Effector memory CD4-positive, alpha-beta T cell (primary cell): ENCODE results near the gene MEI4.

ENCODE experiments used
- DNase-seq, 3 donors: peaks; one replicate each; pipeline ENCODE4 v3.0.0-alpha.2; 2020
- H3K27ac ChIP-seq: 2 replicates; pipeline ENCODE4 v1.7.0; 2013; ENCODE audit warnings: mild to moderate bottlenecking, low read length, moderate library complexity; ENCODE audit not compliant: insufficient read depth, poor library complexity, severe bottlenecking
- H3K27me3 ChIP-seq: replicated peaks from 2 replicates; pipeline ENCODE4 v1.7.0; 2013; ENCODE audit warnings: mild to moderate bottlenecking, low read length; ENCODE audit not compliant: insufficient read depth, control insufficient read depth, poor library complexity, severe bottlenecking
- H3K36me3 ChIP-seq: 2 replicates; pipeline ENCODE4 v1.7.0; 2013; ENCODE audit warnings: mild to moderate bottlenecking, low read length, moderate library complexity; ENCODE audit not compliant: control insufficient read depth, insufficient read depth
- H3K4me1 ChIP-seq: 2 replicates; pipeline ENCODE4 v1.7.0; 2013; ENCODE audit warnings: low read length, mild to moderate bottlenecking; ENCODE audit not compliant: control insufficient read depth, insufficient read depth, poor library complexity, severe bottlenecking
- H3K4me3 ChIP-seq: 2 replicates; pipeline ENCODE4 v1.7.0; 2013; ENCODE audit warnings: low read length, low read depth, mild to moderate bottlenecking; ENCODE audit not compliant: insufficient read depth, poor library complexity, severe bottlenecking
- H3K9me3 ChIP-seq: 2 replicates; pipeline ENCODE4 v1.7.0; 2013; ENCODE audit warnings: mild to moderate bottlenecking, low read length, moderate library complexity; ENCODE audit not compliant: control insufficient read depth

Gene MEI4

GRCh38 chr6:77834591-77834996 lies 181.8 kb downstream of the MEI4 start:
- no peaks in the 10 kb centered on the region for H3K4me1 ChIP-seq
- DNase-seq = no peak

GRCh38 chr6:77837034-77837784 lies 184.4 kb downstream of the MEI4 start:
- H3K9me3 ChIP-seq = no peaks in the 10 kb centered on the region
- no peaks in the 10 kb centered on the region for H3K27me3 ChIP-seq
- no peaks in the 10 kb centered on the region for H3K4me1 ChIP-seq
- DNase-seq = no peak
- no peak overlapping the region for H3K4me3 ChIP-seq
- H3K36me3 ChIP-seq = no peaks in the 10 kb centered on the region
- no peak overlapping the region for H3K27ac ChIP-seq

More at GRCh38 chr6:77834591-77834996, 181.8 kb downstream of the MEI4 start:
- H3K27ac ChIP-seq = no peak overlapping the region
- no peaks in the 10 kb centered on the region for H3K36me3 ChIP-seq
- no peak overlapping the region for H3K4me3 ChIP-seq
- no peaks in the 10 kb centered on the region for H3K9me3 ChIP-seq
- H3K27me3 ChIP-seq = no peaks in the 10 kb centered on the region

GRCh38 chr6:77839292-77839691 lies 186.5 kb downstream of the MEI4 start:
- Histone ChIP-seq H3K9me3 (no peaks in the 10 kb centered on the region), H3K27ac (no peak overlapping the region), H3K36me3 (no peaks in the 10 kb centered on the region), H3K4me1 (no peaks in the 10 kb centered on the region), H3K4me3 (no peak overlapping the region), H3K27me3 (no peaks in the 10 kb centered on the region)
- DNase-seq = no peak

- H3K9me3 ChIP-seq = no peaks in the 10 kb centered on the region
- no peaks in the 10 kb centered on the region for H3K36me3 ChIP-seq
- H3K4me1 ChIP-seq = no peaks in the 10 kb centered on the region
- no peak overlapping the region for H3K4me3 ChIP-seq
- H3K27ac ChIP-seq = no peak overlapping the region
- no peak for DNase-seq
- no peaks in the 10 kb centered on the region for H3K27me3 ChIP-seq
Observed at GRCh38 chr6:77844822-77845221, 192.0 kb downstream of the MEI4 start.

GRCh38 chr6:77853401-77853800 lies 200.6 kb downstream of the MEI4 start:
- no peak overlapping the region for H3K27ac ChIP-seq

GRCh38 chr6:77856391-77856790 lies 203.6 kb downstream of the MEI4 start:
- H3K4me1 ChIP-seq = no peaks in the 10 kb centered on the region
- H3K9me3 ChIP-seq = no peaks in the 10 kb centered on the region
- no peak overlapping the region for H3K27ac ChIP-seq
- no peaks in the 10 kb centered on the region for H3K36me3 ChIP-seq
- no peak for DNase-seq
- H3K4me3 ChIP-seq = no peak overlapping the region
- H3K27me3 ChIP-seq = no peaks in the 10 kb centered on the region

More at GRCh38 chr6:77853401-77853800, 200.6 kb downstream of the MEI4 start:
- Histone ChIP-seq H3K9me3 (no peaks in the 10 kb centered on the region), H3K4me3 (no peak overlapping the region), H3K4me1 (no peaks in the 10 kb centered on the region), H3K27me3 (no peaks in the 10 kb centered on the region), H3K36me3 (no peaks in the 10 kb centered on the region)
- no peak for DNase-seq

- Histone ChIP-seq H3K4me3 (no peak overlapping the region), H3K27ac (no peak overlapping the region), H3K9me3 (no peaks in the 10 kb centered on the region), H3K36me3 (no peaks in the 10 kb centered on the region), H3K27me3 (no peaks in the 10 kb centered on the region), H3K4me1 (no peaks in the 10 kb centered on the region)
- DNase-seq = no peak
Observed at GRCh38 chr6:77857421-77857820, 204.6 kb downstream of the MEI4 start.

GRCh38 chr6:77876300-77876699 lies 223.5 kb downstream of the MEI4 start:
- Histone ChIP-seq H3K4me3 (no peak overlapping the region), H3K36me3 (no peaks in the 10 kb centered on the region), H3K9me3 (no peaks in the 10 kb centered on the region), H3K27me3 (no peaks in the 10 kb centered on the region), H3K27ac (no peak overlapping the region), H3K4me1 (no peaks in the 10 kb centered on the region)
- no peak for DNase-seq

- H3K9me3 ChIP-seq = no peaks in the 10 kb centered on the region
- H3K4me1 ChIP-seq = no peaks in the 10 kb centered on the region
- no peak overlapping the region for H3K4me3 ChIP-seq
- H3K27me3 ChIP-seq = no peaks in the 10 kb centered on the region
- no peak for DNase-seq
- H3K27ac ChIP-seq = no peak overlapping the region
- no peaks in the 10 kb centered on the region for H3K36me3 ChIP-seq
Observed at GRCh38 chr6:77879527-77879926, 226.7 kb downstream of the MEI4 start.

GRCh38 chr6:77880501-77880900 lies 227.7 kb downstream of the MEI4 start:
- no peaks in the 10 kb centered on the region for H3K9me3 ChIP-seq
- no peak for DNase-seq
- H3K4me3 ChIP-seq = no peak overlapping the region
- no peaks in the 10 kb centered on the region for H3K36me3 ChIP-seq
- H3K4me1 ChIP-seq = no peaks in the 10 kb centered on the region
- H3K27ac ChIP-seq = no peak overlapping the region
- H3K27me3 ChIP-seq = no peaks in the 10 kb centered on the region
